H9 (cell line): ENCODE data around the gene PEMT. TPM values are rescaled to one million over a fixed set of nuclear protein-coding genes. Genes with fewer than 3 reads are reported as not detected.
"Not testable (repeated sequence)": the region's sequence is repeated elsewhere in the genome, so short reads cannot be mapped to it uniquely, and the experiment has no call there.

Experiments used
- DNase-seq: peaks from one replicate; pipeline ENCODE4 v3.0.0-alpha.2; 2017
- H2AFZ ChIP-seq: one replicate; pipeline ENCODE4 v1.6.1; 2013; ENCODE audit warnings: mild to moderate bottlenecking, low read length, control low read depth, moderate library complexity
- H2AK5ac ChIP-seq: 2 replicates; pipeline ENCODE4 v1.6.1; 2013; ENCODE audit warnings: low read length, control low read depth, mixed read lengths; ENCODE audit not compliant: insufficient read length
- H2BK120ac ChIP-seq: one replicate; pipeline ENCODE4 v1.6.1; 2013; ENCODE audit warnings: low read depth, mild to moderate bottlenecking, low read length, control low read depth, inconsistent platforms; ENCODE audit not compliant: poor library complexity, severe bottlenecking
- H2BK12ac ChIP-seq: 2 replicates; pipeline ENCODE4 v1.6.1; 2013; ENCODE audit warnings: low read length, control low read depth, mixed read lengths, low read depth; ENCODE audit not compliant: insufficient read length
- H2BK15ac ChIP-seq: 2 replicates; pipeline ENCODE4 v1.6.1; 2013; ENCODE audit warnings: low read depth, low read length, control low read depth
- H2BK20ac ChIP-seq: one replicate; pipeline ENCODE4 v1.6.1; 2013; ENCODE audit warnings: low read depth, mild to moderate bottlenecking, low read length, control low read depth, inconsistent platforms; ENCODE audit not compliant: poor library complexity, severe bottlenecking
- H2BK5ac ChIP-seq: 2 replicates; pipeline ENCODE4 v1.6.1; 2013; ENCODE audit warnings: low read length, control low read depth, mixed read lengths; ENCODE audit not compliant: insufficient read length
- H3K14ac ChIP-seq: 2 replicates; pipeline ENCODE4 v1.6.1; 2013; ENCODE audit warnings: low read length, control low read depth; ENCODE audit not compliant: insufficient read depth
- H3K18ac ChIP-seq: 2 replicates; pipeline ENCODE4 v1.6.1; 2013; ENCODE audit warnings: low read depth, mild to moderate bottlenecking, mixed read lengths, low read length, control low read depth; ENCODE audit not compliant: insufficient read length
- H3K23ac ChIP-seq: 2 replicates; pipeline ENCODE4 v1.6.1; 2013; ENCODE audit warnings: low read length, control low read depth, mixed read lengths, low read depth; ENCODE audit not compliant: insufficient read length
- H3K23me2 ChIP-seq: 2 replicates; pipeline ENCODE4 v1.6.1; 2013; ENCODE audit warnings: low read depth, mild to moderate bottlenecking, mixed read lengths, low read length, control low read depth; ENCODE audit not compliant: insufficient read length, poor library complexity, severe bottlenecking
- H3K27ac ChIP-seq: 2 replicates; pipeline ENCODE4 v1.5.1; 2013; ENCODE audit warnings: low read length, control low read depth, mixed read lengths, low read depth; ENCODE audit not compliant: insufficient read length
- H3K27me3 ChIP-seq: 2 replicates; pipeline ENCODE4 v1.6.1; 2013; ENCODE audit warnings: low read length, control low read depth, inconsistent platforms; ENCODE audit not compliant: insufficient read depth
- H3K4ac ChIP-seq: 2 replicates; pipeline ENCODE4 v1.6.1; 2013; ENCODE audit warnings: low read depth, mild to moderate bottlenecking, control low read depth, inconsistent platforms, low read length, moderate library complexity
- H3K4me1 ChIP-seq: 2 replicates; pipeline ENCODE4 v1.6.1; 2013; ENCODE audit warnings: low read length, control low read depth, inconsistent platforms; ENCODE audit not compliant: insufficient read depth
- H3K4me2 ChIP-seq: 2 replicates; pipeline ENCODE4 v1.6.1; 2013; ENCODE audit warnings: low read length, control low read depth, mixed read lengths; ENCODE audit not compliant: insufficient read length, insufficient read depth
- H3K56ac ChIP-seq: 2 replicates; pipeline ENCODE4 v1.6.1; 2013; ENCODE audit warnings: low read depth, mild to moderate bottlenecking, mixed read lengths, low read length, control low read depth; ENCODE audit not compliant: insufficient read length
- H3K79me1 ChIP-seq: 2 replicates; pipeline ENCODE4 v1.6.1; 2013; ENCODE audit warnings: low read depth, mild to moderate bottlenecking, moderate library complexity, low read length, control low read depth, inconsistent platforms; ENCODE audit not compliant: insufficient read depth, poor library complexity, severe bottlenecking
- H3K79me2 ChIP-seq: 2 replicates; pipeline ENCODE4 v1.6.1; 2013; ENCODE audit warnings: low read length, control low read depth, inconsistent platforms; ENCODE audit not compliant: insufficient read depth
- H3K9ac ChIP-seq: 2 replicates; pipeline ENCODE4 v1.6.1; 2013; ENCODE audit warnings: low read length, control low read depth, mixed read lengths; ENCODE audit not compliant: insufficient read length; ENCODE audit errors: extremely low read depth
- H3K9me3 ChIP-seq: one replicate; pipeline ENCODE4 v1.6.1; 2013; ENCODE audit warnings: low read depth, low read length, inconsistent platforms; ENCODE audit not compliant: control insufficient read depth
- H3T11ph ChIP-seq: one replicate; pipeline ENCODE4 v1.6.1; 2013; ENCODE audit warnings: mild to moderate bottlenecking, low read length, control low read depth, inconsistent platforms
- H4K20me1 ChIP-seq: one replicate; pipeline ENCODE4 v1.6.1; 2013; ENCODE audit not compliant: control insufficient read depth, insufficient read length, insufficient read depth
- H4K5ac ChIP-seq: 2 replicates; pipeline ENCODE4 v1.6.1; 2013; ENCODE audit warnings: low read depth, mild to moderate bottlenecking, mixed read lengths, low read length, control low read depth; ENCODE audit not compliant: insufficient read length
- H4K8ac ChIP-seq: replicated peaks from 2 replicates; pipeline ENCODE4 v1.6.1; 2013; ENCODE audit warnings: low read length, control low read depth, mixed read lengths, low read depth; ENCODE audit not compliant: insufficient read length
- H4K91ac ChIP-seq: 2 replicates; pipeline ENCODE4 v1.6.1; 2013; ENCODE audit warnings: low read depth, mild to moderate bottlenecking, moderate library complexity, mixed read lengths, low read length, control low read depth; ENCODE audit not compliant: insufficient read length
- H3K27ac Mint-ChIP-seq, 3 experiments: 2 replicates in 2 of 3; 3 replicates in 1 of 3; pipeline ENCODE4 v1.8.0; 2020 to 2021; ENCODE audit warnings: mixed read lengths in 3 of 3, mild to moderate bottlenecking in 1 of 3, moderate library complexity in 1 of 3
- H3K27me3 Mint-ChIP-seq: 2 replicates; pipeline ENCODE4 v1.8.0; 2021; ENCODE audit warnings: low read depth, mild to moderate bottlenecking, moderate library complexity, mixed read lengths
- H3K36me3 Mint-ChIP-seq, 3 experiments: 2 replicates in 2 of 3; 3 replicates in 1 of 3; pipeline ENCODE4 v1.8.0; 2020 to 2021; ENCODE audit warnings: low read depth in 3 of 3, mixed read lengths in 3 of 3; ENCODE audit not compliant: insufficient read depth in 1 of 3
- H3K4me1 Mint-ChIP-seq, 2 experiments: 2 replicates each; pipeline ENCODE4 v1.8.0; 2020; ENCODE audit warnings: mixed read lengths in 2 of 2
- H3K4me3 Mint-ChIP-seq, 2 experiments: 2 replicates in 1 of 2; 3 replicates in 1 of 2; pipeline ENCODE4 v1.8.0; 2020 to 2021; ENCODE audit warnings: mild to moderate bottlenecking in 2 of 2, mixed read lengths in 2 of 2, moderate library complexity in 1 of 2
- H3K9me3 Mint-ChIP-seq, 2 experiments: 2 replicates in 1 of 2; 3 replicates in 1 of 2; pipeline ENCODE4 v1.8.0; 2020; ENCODE audit warnings: mild to moderate bottlenecking in 2 of 2, mixed read lengths in 2 of 2, moderate library complexity in 1 of 2
- CTCF ChIP-seq: fragments of 200-600 bp; sonication (generic); conservative IDR thresholded peaks from 3 replicates; pipeline ENCODE4 v1.8.0; 2021; ENCODE audit warnings: antibody characterized with exemption, mild to moderate bottlenecking
- WGBS: extraction: QIAGEN DNeasy Blood & Tissue Kit; methylation state at CpG from one replicate; pipeline ENCODE4 v1.1.7; 2013; ENCODE audit warnings: missing lambda C conversion rate, low lambda C conversion rate, mixed read lengths; ENCODE audit not compliant: insufficient read length; ENCODE audit errors: extremely low coverage; 5-methylcytosine and 5-hydroxymethylcytosine counted together
- total RNA-seq: library from RNA; stranded (reverse); gene quantifications from 2 replicates; pipeline ENCODE4 v1.2.1, GENCODE V29; 2021

Gene PEMT
- total RNA-seq, 1 experiment from 2014 or later: 63.2 TPM

DNA sequence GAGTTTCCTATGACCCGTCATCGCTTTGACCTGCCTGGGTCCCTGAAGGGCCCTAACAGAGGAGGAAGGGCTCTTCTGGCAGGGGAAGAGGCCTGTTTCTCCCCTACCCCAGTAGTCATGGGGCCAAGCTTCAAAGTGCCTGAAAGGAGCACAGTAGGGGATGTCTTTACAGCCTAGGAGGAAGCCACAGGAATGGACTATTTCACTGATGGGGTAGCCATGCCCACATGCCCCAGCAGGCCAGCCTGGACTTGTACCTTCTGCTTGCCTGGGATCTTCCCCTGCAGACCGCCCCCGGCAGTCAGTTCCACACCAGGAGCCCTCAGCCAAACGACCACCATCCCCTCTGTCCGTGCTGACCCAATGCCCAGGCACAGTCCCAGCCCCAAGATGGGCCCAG is 41.8 kb upstream of the PEMT start:
- H3K27ac ChIP-seq: no peak overlapping the region
- no peak overlapping the region for H4K8ac ChIP-seq
- no peaks in the 10 kb centered on the region for H4K20me1 ChIP-seq
- H3K4me1 Mint-ChIP-seq: peaks cover 16% of the 10 kb centered on the region in 2 experiments
- H3K36me3 Mint-ChIP-seq: peaks cover 2 to 11% (median 3%) of the 10 kb centered on the region in 3 experiments; a peak in 6 of 7 replicates
- peaks cover 10% of the 10 kb centered on the region for H3K27me3 Mint-ChIP-seq
- H3T11ph ChIP-seq: no peak overlapping the region
- no peaks in the 10 kb centered on the region for H3K79me2 ChIP-seq
- peaks cover 7 to 9% of the 10 kb centered on the region in 2 experiments; a peak in 4 of 5 replicates for H3K9me3 Mint-ChIP-seq
- no peaks in the 10 kb centered on the region for H3K4me1 ChIP-seq
- H3K18ac ChIP-seq: no peak overlapping the region
- no peak overlapping the region for H3K14ac ChIP-seq
- H2AK5ac ChIP-seq: no peak overlapping the region
- no peaks in the 10 kb centered on the region for H3K23me2 ChIP-seq
- no peak overlapping the region for H2BK15ac ChIP-seq
- H3K56ac ChIP-seq: no peak overlapping the region
- no peak overlapping the region for H4K5ac ChIP-seq
- no peak overlapping the region for H3K9ac ChIP-seq
- no peak for TF ChIP-seq CTCF
- no CpG with 5 or more reads among the region's 6 CpGs for WGBS
- H2BK20ac ChIP-seq: no peak overlapping the region
- H2BK5ac ChIP-seq: no peak overlapping the region
- no peak for DNase-seq
- no peak overlapping the region for H3K4me3 Mint-ChIP-seq
- no peak overlapping the region for H2AFZ ChIP-seq
- H3K23ac ChIP-seq: no peak overlapping the region
- H3K27me3 ChIP-seq: no peaks in the 10 kb centered on the region
- H3K4me2 ChIP-seq: no peak overlapping the region
- H3K4ac ChIP-seq: no peak overlapping the region
- H2BK12ac ChIP-seq: no peak overlapping the region
- no peak overlapping the region for H2BK120ac ChIP-seq
- H4K91ac ChIP-seq: no peak overlapping the region
- no peak overlapping the region for H3K27ac Mint-ChIP-seq
- H3K9me3 ChIP-seq: no peaks in the 10 kb centered on the region
- no peaks in the 10 kb centered on the region for H3K79me1 ChIP-seq

DNA sequence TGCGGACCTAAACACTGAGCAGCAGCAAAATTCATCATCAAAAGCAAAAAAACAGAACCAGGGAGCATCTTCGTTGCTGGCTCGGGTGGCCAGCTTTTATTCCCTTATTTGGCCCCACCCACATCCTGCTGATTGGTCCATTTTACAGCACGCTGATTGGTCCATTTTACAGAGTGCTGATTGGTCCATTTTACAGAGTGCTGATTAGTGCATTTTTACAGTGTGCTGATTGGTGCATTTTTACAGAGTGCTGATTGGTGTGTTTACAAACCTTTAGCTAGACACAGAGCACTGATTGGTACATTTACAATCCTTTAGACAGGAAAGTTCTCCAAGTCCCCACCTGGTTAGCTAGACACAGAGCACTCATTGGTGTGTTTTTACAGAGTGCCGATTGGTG is 41.2 kb upstream of the PEMT start:
- not testable (repeated sequence) for H4K5ac ChIP-seq

More for the DNA sequence above, 41.2 kb upstream of the PEMT start:
- H3K4me1 Mint-ChIP-seq: peaks cover 13% of the 10 kb centered on the region in 2 experiments
- not testable (repeated sequence) for H3K27ac ChIP-seq, H2BK20ac ChIP-seq, H3T11ph ChIP-seq, H3K4me3 Mint-ChIP-seq, H3K27ac Mint-ChIP-seq, H4K91ac ChIP-seq, H3K18ac ChIP-seq, H3K9me3 ChIP-seq, H2BK120ac ChIP-seq, H3K4ac ChIP-seq, H2BK12ac ChIP-seq, H2BK5ac ChIP-seq, H3K4me2 ChIP-seq, H3K9me3 Mint-ChIP-seq, H2AFZ ChIP-seq, H2AK5ac ChIP-seq, H3K79me2 ChIP-seq, H3K14ac ChIP-seq, H3K23ac ChIP-seq, DNase-seq, H3K23me2 ChIP-seq, H3K79me1 ChIP-seq, H3K4me1 ChIP-seq, H3K27me3 ChIP-seq, H2BK15ac ChIP-seq, H3K9ac ChIP-seq, H4K8ac ChIP-seq, H4K20me1 ChIP-seq
- H3K36me3 Mint-ChIP-seq: peaks cover 2 to 11% (median 3%) of the 10 kb centered on the region in 3 experiments; a peak in 6 of 7 replicates
- no CpG with 5 or more reads among the region's 5 CpGs for WGBS
- peaks cover 10% of the 10 kb centered on the region for H3K27me3 Mint-ChIP-seq
- H3K56ac ChIP-seq: peak overlapping the region; percentile 65
